ENCODE data around the gene MROH2A.

The MROH2A gene

DNA sequence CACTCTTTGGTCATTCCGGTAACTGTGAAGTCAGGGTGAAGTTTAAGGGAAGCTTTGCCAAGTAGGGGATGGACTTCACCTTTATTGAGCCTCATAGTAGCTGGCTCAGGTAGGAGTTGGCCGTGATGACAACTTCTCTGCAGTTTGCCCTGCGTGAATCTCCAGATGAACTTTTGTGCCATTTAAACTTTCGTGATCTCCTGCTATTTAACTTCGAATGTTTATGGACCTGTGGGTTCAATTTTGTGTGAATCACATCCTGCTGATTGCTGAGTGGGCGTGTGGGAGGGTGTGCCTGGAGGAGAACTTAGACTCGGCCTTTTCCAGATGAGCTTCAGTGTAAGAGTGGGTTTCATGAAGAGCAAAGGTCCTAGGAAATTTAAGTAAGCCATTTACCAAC is 13.9 kb upstream of the MROH2A start:
- no peak for DNase-seq

GRCh38 chr2:233764761-233765160 is 13.4 kb upstream of the MROH2A start:
- no peak for DNase-seq

- DNase-seq: no peak
These were observed 11.7 kb upstream of the MROH2A start for GRCh38 chr2:233766416-233766815.

DNA sequence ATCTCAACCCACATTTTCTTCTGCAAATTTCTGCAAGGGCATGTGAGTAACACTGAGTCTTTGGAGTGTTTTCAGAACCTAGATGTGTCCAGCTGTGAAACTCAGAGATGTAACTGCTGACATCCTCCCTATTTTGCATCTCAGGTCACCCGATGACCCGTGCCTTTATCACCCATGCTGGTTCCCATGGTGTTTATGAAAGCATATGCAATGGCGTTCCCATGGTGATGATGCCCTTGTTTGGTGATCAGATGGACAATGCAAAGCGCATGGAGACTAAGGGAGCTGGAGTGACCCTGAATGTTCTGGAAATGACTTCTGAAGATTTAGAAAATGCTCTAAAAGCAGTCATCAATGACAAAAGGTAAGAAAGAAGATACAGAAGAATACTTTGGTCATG is 10.1 kb upstream of the MROH2A start:
- no peak for DNase-seq

GRCh38 chr2:233769260-233769659 is 8.9 kb upstream of the MROH2A start:
- no peak for DNase-seq

DNA sequence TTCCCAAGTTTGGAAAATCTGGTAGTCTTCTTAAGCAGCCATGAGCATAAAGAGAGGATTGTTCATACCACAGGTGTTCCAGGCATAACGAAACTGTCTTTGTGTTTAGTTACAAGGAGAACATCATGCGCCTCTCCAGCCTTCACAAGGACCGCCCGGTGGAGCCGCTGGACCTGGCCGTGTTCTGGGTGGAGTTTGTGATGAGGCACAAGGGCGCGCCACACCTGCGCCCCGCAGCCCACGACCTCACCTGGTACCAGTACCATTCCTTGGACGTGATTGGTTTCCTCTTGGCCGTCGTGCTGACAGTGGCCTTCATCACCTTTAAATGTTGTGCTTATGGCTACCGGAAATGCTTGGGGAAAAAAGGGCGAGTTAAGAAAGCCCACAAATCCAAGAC is 6.0 kb upstream of the MROH2A start:
- no peak for DNase-seq

DNA sequence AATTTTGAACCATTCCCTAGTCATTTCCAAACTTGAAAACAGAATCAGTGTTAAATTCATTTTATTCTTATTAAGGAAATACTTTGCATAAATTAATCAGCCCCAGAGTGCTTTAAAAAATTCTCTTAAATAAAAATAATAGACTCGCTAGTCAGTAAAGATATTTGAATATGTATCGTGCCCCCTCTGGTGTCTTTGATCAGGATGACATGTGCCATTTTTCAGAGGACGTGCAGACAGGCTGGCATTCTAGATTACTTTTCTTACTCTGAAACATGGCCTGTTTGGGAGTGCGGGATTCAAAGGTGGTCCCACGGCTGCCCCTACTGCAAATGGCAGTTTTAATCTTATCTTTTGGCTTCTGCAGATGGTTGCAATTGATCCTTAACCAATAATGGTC is 5.5 kb upstream of the MROH2A start:
- no peak for DNase-seq

GRCh38 chr2:233773854-233774253 is 4.3 kb upstream of the MROH2A start:
- DNase-seq: no peak

DNA sequence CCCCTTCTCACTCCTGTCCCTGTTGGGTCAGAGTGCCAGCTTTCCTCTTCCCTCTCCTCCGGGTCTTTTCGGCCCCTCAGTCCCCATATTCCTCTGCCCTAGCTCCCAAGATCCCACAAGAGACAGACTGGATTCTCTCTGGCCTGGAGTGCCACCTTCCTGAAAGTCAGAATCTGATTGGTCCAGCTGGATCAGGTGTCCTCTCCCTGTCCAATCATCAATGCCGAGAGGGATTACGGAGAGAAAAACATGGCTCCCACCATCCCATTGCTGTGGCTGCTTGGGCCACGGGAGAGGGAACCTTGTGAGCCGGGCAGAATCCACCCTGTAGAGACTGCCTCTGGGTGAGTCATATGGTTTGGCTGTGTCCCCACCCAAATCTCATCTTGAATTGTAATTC is 2.7 kb upstream of the MROH2A start:
- DNase-seq: no peak

- DNase-seq: no peak
These were observed 1.6 kb downstream of the MROH2A start for GRCh38 chr2:233779722-233780121.

DNA sequence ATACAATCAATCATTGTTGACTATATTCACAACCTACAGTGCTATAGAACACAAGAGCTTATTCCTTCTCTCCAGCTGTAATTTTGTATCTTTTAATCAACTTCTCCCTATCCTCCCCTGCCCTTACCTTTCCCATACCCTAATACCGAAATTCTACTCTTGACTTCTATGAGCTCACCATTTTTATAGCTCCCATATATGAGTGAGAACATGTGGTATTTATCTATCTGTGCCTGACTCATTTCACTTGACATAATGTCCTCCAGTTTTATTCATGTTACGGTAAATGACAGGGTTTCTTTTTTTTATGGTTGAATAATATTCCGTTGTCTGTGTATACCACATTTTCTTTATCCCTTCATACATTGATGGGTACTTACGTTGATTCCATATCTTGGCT is 2.6 kb downstream of the MROH2A start:
- DNase-seq: no peak

DNA sequence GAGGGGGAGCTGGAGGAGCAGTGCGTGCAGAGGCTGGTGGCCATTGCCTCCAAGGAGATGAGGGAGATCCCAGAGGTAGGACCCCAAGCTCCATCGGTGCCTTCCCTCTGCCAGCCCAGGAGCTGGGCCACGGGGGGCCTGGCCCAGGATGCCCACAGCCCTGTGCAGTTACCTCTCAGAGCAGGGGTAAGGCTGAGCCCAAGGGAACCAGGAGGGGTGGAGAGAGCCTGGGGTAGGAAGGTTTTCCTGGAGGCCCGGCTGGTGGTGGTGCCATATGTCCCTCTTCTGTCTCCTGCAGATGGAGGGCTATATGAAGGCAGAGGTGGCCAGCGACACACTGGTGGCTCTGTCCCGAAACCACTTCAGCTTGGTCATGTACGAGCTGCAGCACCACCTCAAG is 11.4 kb downstream of the MROH2A start:
- no peak for DNase-seq

DNA sequence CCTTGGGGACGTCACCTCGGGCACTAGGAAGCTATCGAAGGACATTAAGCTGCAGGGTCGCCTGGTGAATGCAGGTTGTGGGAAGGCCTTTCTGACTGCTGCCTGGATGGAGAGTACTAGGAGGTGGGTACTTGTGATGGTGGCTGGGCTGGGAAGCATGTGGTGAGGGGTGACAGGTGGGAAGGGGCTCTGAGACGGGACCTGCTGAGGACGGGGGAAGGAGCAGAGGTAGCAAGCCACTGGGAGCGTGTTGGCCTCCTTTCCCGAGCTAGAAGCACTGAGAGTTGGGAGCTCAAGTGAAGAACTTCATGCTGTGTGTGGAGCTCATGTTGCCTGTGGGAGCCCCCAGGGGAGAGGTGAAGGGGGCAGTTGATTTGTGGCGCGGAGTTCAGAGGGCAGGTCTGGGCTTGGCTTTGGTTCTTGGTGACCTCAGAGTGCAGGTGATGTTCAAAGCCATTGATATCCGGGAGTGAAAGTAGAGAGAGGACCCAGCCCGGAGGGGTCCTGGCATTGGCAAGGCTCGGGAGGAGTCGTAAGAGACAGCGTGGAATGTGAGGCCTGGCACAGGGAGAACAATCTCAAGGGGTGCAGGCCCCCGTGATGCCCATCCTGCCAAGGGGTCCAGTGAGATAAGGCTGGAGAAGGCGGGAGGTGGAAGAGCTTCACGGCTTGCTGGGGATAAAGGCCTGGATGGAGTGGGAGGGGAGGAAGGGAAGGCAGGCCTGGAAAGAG is 13.2 kb downstream of the MROH2A start:
- no peak for DNase-seq

- no peak for DNase-seq
These were observed 13.8 kb downstream of the MROH2A start for GRCh38 chr2:233791883-233792329.

DNA sequence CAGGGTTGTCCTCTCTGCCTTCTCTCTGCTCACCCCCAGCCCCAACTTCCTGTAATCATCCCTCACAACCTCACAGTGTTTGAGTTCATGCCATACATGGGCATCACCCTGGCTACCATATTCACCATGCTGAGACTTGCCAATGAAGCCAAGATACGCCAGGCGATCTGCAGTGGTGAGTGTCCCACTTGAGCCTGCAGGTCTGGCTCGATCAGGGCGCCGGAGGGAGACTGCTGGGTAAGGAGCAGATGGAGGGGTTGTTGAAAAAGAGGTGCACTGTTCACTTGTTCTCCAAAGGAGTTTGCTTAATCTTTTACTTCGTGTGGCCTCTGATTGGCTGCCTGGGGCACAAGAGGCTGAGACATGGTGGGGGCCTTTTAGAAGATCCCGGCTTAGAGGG is 14.6 kb downstream of the MROH2A start:
- DNase-seq: no peak

- no peak for DNase-seq
These were observed 15.5 kb downstream of the MROH2A start for GRCh38 chr2:233793465-233794127.

DNA sequence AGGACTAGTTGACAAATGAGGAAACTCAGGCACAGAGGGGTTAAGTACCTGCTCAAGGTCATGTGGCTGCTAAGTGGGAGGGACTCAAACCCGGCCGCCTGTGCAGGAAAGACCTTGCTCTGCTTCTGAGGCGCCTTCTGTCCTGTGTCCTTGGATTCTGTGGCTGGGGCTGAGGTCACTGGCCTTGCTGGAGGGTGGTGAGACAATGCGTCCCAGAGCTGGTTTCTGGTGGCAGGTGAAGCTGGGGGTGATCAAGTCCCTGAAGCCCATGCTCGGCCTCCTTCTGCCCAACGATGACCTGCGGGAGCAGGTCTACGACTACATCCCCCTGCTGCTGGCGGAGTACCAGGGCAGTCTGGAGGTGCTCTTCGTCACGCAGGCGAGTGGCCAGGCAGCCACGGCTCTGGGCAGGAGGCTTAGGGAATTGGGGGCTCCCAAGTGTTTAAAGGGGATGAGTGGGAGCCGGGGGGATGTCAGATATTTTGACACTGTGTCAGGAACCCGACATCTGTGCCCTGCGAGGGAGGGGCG is 16.1 kb downstream of the MROH2A start:
- DNase-seq: no peak

DNA sequence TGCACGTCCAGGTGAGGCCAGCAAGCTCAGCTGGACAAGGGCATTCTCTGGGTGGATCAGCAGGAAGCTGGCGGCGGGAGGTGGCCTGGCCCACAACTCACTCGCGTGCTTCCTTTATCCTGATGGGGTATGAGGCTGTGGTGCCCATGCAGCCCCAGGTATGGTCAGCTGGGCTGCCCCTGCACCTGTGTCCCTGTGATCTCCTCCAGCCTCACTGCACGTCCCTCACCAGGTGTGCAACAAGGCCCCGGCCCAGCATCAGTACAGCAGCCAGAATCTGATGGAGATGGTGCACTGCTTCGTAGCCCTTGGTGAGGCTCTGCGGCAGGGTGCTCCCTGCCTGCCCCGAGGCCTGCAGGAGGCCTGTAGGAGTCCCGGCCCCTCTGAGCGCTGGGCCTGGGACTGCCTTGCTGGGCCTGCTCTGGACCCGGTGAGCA is 17.6 kb downstream of the MROH2A start:
- DNase-seq: no peak

DNA sequence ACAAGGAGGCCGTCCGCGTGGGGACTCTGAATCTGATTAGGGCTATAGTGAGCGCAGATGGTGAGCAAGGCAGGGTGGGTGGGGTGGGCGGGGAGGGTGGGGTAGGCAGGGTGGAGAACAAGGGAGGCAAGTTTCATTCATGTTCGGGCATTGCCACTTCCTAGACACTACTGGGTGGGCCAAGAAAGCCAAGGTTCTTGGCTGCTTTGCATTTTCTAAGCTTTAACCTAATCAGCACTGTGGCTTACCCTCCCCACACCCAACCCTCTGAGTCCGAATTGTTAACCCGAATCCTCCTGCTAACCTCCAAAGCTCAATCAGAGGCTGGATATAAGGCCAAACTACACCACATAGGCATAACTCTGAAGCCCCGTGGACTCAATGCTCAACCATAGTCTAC is 18.1 kb downstream of the MROH2A start:
- no peak for DNase-seq

- DNase-seq: no peak
These were observed 20.4 kb downstream of the MROH2A start for GRCh38 chr2:233798335-233799086.

GRCh38 chr2:233799087-233799665 is 21.0 kb downstream of the MROH2A start:
- DNase-seq: no peak

DNA sequence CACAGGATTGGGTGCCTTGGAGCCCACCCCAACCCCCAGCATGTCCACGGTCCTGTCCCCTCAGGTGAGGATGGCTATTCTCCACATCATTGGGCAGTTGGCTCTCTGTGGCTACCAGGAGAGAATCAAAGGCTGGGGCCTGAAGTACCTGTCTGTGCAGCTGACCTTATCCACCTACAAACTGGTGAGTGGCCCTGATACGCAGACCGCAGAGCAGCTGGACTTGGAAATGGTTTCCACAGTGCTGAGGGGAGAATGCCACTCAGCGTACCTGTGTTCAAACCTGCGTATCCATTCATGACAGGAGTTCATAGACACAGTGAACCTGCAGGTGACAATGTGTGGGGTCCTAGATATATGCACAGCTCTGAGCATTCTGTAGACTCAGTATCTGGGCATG is 21.6 kb downstream of the MROH2A start:
- DNase-seq: no peak

DNA sequence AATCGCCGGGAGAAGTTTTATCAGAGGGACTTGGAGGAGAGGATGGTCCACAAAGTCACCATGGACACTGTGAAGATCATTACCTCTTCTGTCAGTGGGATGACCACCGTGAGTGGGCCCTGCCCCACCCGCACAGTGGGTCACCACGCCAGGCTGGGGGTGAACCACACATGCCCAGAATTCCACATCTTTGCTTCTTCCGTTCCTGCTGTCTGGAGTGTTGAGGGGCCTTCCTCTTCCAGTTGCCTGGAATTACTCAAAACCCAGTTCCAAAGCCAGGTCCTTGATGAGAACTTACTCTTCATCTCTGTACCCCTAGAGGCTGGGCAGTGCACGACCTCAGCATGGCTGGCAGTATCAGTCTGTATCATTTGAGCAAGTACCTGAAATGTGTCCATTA is 22.1 kb downstream of the MROH2A start:
- DNase-seq: no peak

Measured in NCI-H1436 treated with DMSO at 0.1 percent for 48 hours (cell line).